ENCODE data around the gene AQP12B.
"Not testable (repeated sequence)": the region's sequence is repeated elsewhere in the genome, so short reads cannot be mapped to it uniquely, and the experiment has no call there.

DNA sequence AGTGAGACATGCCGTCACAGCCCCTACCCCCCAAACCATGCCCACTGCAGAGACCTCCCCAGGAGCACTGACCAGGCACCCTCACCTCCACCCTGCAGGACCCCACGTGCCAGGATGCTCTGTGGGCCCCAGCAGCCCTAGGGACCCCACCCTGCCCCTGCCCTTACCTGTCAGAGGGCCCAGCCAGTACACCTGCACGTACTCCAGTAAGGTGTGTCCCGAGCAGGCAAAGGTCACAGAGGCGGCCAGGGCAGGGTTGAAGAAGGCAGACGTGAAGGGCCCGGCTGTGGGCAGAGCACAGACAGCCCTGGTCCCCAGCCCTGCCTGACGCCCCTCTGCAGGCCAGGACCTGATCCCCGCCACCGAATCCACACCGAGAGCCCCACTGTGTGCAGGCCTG, 2.5 kb downstream of the AQP12B start:
- TF ChIP-seq ZNF274 (IDR thresholded peaks at IDR 0.05; ENCODE audit: low read depth, low read length); YY1 (IDR thresholded peaks at IDR 0.05; ENCODE audit: insufficient read depth, insufficient read length): not testable (repeated sequence)
